H1 (cell line): Measurements from ENCODE around the gene VOPP1. TPM values are rescaled to one million over a fixed set of nuclear protein-coding genes. Genes with fewer than 3 reads are reported as not detected.

Experiments
- CTCF ChIA-PET: fragments of 300-600 bp; sonication (Branson Sonifier 250); formaldehyde crosslinking; loops from one replicate; lab custom pipeline; 2021; ENCODE audit not compliant: partially characterized antibody; lab: Charles Lee
- POLR2A ChIA-PET: fragments of 300-600 bp; sonication (Branson Sonifier 250); formaldehyde crosslinking; loops from one replicate; lab custom pipeline; 2021; ENCODE audit warnings: inconsistent platforms; ENCODE audit not compliant: partially characterized antibody; lab: Charles Lee
- DNase-seq, 2 experiments: peaks; one replicate each; pipeline versions ENCODE4 v3.0.0 to v3.0.0-alpha.2; 2010 to 2022; ENCODE audit warnings: low spot score in 2 of 2, low read depth in 1 of 2, mixed read lengths in 1 of 2
- FAIRE-seq: peaks from 2 replicates; lab custom pipeline; 2011; peaks lifted over from hg19 to GRCh38; lab: Jason Lieb, UNC
- H2AFZ ChIP-seq: 2 replicates; pipeline ENCODE4 v1.8.1; 2012; ENCODE audit warnings: low read length, inconsistent platforms
- H2AK5ac ChIP-seq: 2 replicates; pipeline ENCODE4 v1.6.1; 2013; ENCODE audit warnings: low read depth, low read length
- H2BK120ac ChIP-seq: replicated peaks from 2 replicates; pipeline ENCODE3; 2013; ENCODE audit warnings: low read depth, low read length, inconsistent platforms
- H2BK12ac ChIP-seq: 2 replicates; pipeline ENCODE4 v1.6.1; 2013; ENCODE audit warnings: low read depth, low read length
- H2BK15ac ChIP-seq: 2 replicates; pipeline ENCODE4 v1.6.1; 2013; ENCODE audit warnings: low read length
- H2BK20ac ChIP-seq: 2 replicates; pipeline ENCODE4 v1.6.1; 2013; ENCODE audit warnings: low read length
- H2BK5ac ChIP-seq: 2 replicates; pipeline ENCODE4 v1.6.1; 2013; ENCODE audit warnings: low read depth, low read length
- H3K14ac ChIP-seq: 2 replicates; pipeline ENCODE4 v1.6.1; 2013; ENCODE audit warnings: inconsistent platforms; ENCODE audit not compliant: insufficient read length
- H3K18ac ChIP-seq: 2 replicates; pipeline ENCODE4 v1.6.1; 2013; ENCODE audit warnings: low read length; ENCODE audit errors: extremely low read depth
- H3K23ac ChIP-seq: 2 replicates; pipeline ENCODE4 v1.6.1; 2013; ENCODE audit warnings: inconsistent platforms; ENCODE audit not compliant: insufficient read length
- H3K23me2 ChIP-seq: 2 replicates; pipeline ENCODE4 v1.6.1; 2013; ENCODE audit warnings: low read depth, low read length
- H3K27ac ChIP-seq: 2 replicates; pipeline ENCODE4 v1.6.1; 2011; ENCODE audit warnings: low read depth, low read length, inconsistent platforms
- H3K27me3 ChIP-seq, 4 experiments: replicated peaks in 1 of 4; 1 replicate in 1 of 4; 2 replicates in 3 of 4; pipeline versions ENCODE4 v1.6.1 to v1.8.1; 2011 to 2013; ENCODE audit warnings: low read length in 3 of 4, mild to moderate bottlenecking in 3 of 4, inconsistent platforms in 2 of 4, mixed read lengths in 2 of 4, moderate library complexity in 1 of 4; ENCODE audit not compliant: control insufficient read depth in 3 of 4, insufficient read depth in 3 of 4; ENCODE audit errors: extremely low read depth in 1 of 4
- H3K36me3 ChIP-seq, 4 experiments: 2 replicates each; pipeline versions ENCODE4 v1.6.1 to v1.8.1; 2011 to 2013; ENCODE audit warnings: mild to moderate bottlenecking in 4 of 4, low read length in 3 of 4, moderate library complexity in 2 of 4, control low read depth in 1 of 4, inconsistent platforms in 1 of 4; ENCODE audit not compliant: insufficient read depth in 4 of 4, control insufficient read depth in 2 of 4
- H3K4ac ChIP-seq: replicated peaks from 2 replicates; pipeline ENCODE3; 2013; ENCODE audit warnings: low read length, low read depth, mixed read lengths, inconsistent platforms; ENCODE audit not compliant: insufficient read length
- H3K4me1 ChIP-seq, 4 experiments: replicated peaks in 1 of 4; 1 replicate in 1 of 4; 2 replicates in 3 of 4; pipeline versions ENCODE4 v1.6.1 to v1.8.1; 2011 to 2013; ENCODE audit warnings: low read length in 3 of 4, inconsistent platforms in 2 of 4, mixed read lengths in 1 of 4; ENCODE audit not compliant: insufficient read depth in 4 of 4, control insufficient read depth in 3 of 4
- H3K4me2 ChIP-seq, 2 experiments: 2 replicates each; pipeline versions ENCODE4 v1.6.1 to v1.8.1; 2011 to 2013; ENCODE audit warnings: low read depth in 2 of 2, low read length in 2 of 2, control low read depth in 1 of 2, inconsistent platforms in 1 of 2, mild to moderate bottlenecking in 1 of 2; ENCODE audit not compliant: insufficient read depth in 1 of 2
- H3K4me3 ChIP-seq, 4 experiments: fragments of 200-600, 300-600 bp in 1 of 4; sonication (generic), shearing (Covaris generic), sonication (Bioruptor Twin) in 1 of 4; 2 replicates each; pipeline versions ENCODE4 v1.5.1 to v1.8.1; 2011 to 2016; ENCODE audit warnings: low read length in 4 of 4, low read depth in 3 of 4, control low read depth in 2 of 4, inconsistent platforms in 2 of 4, mild to moderate bottlenecking in 2 of 4, mixed read lengths in 1 of 4, moderate library complexity in 1 of 4; ENCODE audit not compliant: insufficient read depth in 2 of 4; ENCODE audit errors: extremely low read depth in 1 of 4
- H3K56ac ChIP-seq: replicated peaks from 2 replicates; pipeline ENCODE3; 2013; ENCODE audit warnings: low read depth, mild to moderate bottlenecking, mixed read lengths, low read length, inconsistent platforms; ENCODE audit not compliant: insufficient read length
- H3K79me1 ChIP-seq: 2 replicates; pipeline ENCODE4 v1.6.1; 2013; ENCODE audit warnings: low read depth, low read length, control low read depth
- H3K79me2 ChIP-seq, 2 experiments: 2 replicates each; pipeline versions ENCODE4 v1.6.1 to v1.8.1; 2012 to 2013; ENCODE audit warnings: low read length in 2 of 2, mild to moderate bottlenecking in 2 of 2, inconsistent platforms in 1 of 2; ENCODE audit not compliant: insufficient read depth in 2 of 2, control insufficient read depth in 1 of 2
- H3K9ac ChIP-seq, 4 experiments: replicated peaks in 1 of 4; 1 replicate in 1 of 4; 2 replicates in 3 of 4; pipeline versions ENCODE4 v1.6.1 to v1.8.1; 2011 to 2013; ENCODE audit warnings: low read depth in 3 of 4, low read length in 3 of 4, control low read depth in 2 of 4, mild to moderate bottlenecking in 2 of 4, moderate library complexity in 2 of 4, inconsistent platforms in 1 of 4; ENCODE audit errors: extremely low read depth in 1 of 4
- H3K9me3 ChIP-seq, 2 experiments: 2 replicates each; pipeline versions ENCODE4 v1.6.1 to v1.8.1; 2012 to 2013; ENCODE audit warnings: mild to moderate bottlenecking in 2 of 2, moderate library complexity in 2 of 2, control low read depth in 1 of 2, inconsistent platforms in 1 of 2, low read depth in 1 of 2, low read length in 1 of 2, mixed read lengths in 1 of 2; ENCODE audit not compliant: insufficient read depth in 2 of 2
- H4K20me1 ChIP-seq, 2 experiments: replicated peaks in 1 of 2; 2 replicates each; pipeline versions ENCODE3 to v1.8.1; 2011 to 2013; ENCODE audit warnings: inconsistent platforms in 2 of 2, low read length in 2 of 2, mild to moderate bottlenecking in 1 of 2; ENCODE audit not compliant: insufficient read depth in 2 of 2, control insufficient read depth in 1 of 2
- H4K5ac ChIP-seq: 2 replicates; pipeline ENCODE4 v1.6.1; 2013; ENCODE audit warnings: low read length, low read depth, mixed read lengths, inconsistent platforms; ENCODE audit not compliant: insufficient read length
- H4K8ac ChIP-seq: 2 replicates; pipeline ENCODE4 v1.8.0; 2013; ENCODE audit warnings: mild to moderate bottlenecking, moderate library complexity, low read length, inconsistent platforms; ENCODE audit not compliant: insufficient read depth; ENCODE audit errors: extremely low read depth
- H4K91ac ChIP-seq: replicated peaks from 2 replicates; pipeline ENCODE3; 2013; ENCODE audit warnings: low read length, mixed read lengths, inconsistent platforms; ENCODE audit not compliant: insufficient read length
- ATF3 ChIP-seq: IDR thresholded peaks from 2 replicates; pipeline ENCODE4 v1.6.1; 2011; ENCODE audit warnings: low read depth, mild to moderate bottlenecking, low read length; ENCODE audit not compliant: insufficient read depth
- EGR1 ChIP-seq: IDR thresholded peaks from 2 replicates; pipeline ENCODE4 v1.6.1; 2011; ENCODE audit warnings: low read depth, low read length, borderline replicate concordance
- EP300 ChIP-seq, 2 experiments: IDR thresholded peaks; 1 replicate in 1 of 2; 2 replicates in 1 of 2; pipeline ENCODE4 v1.6.1; 2011 to 2012; ENCODE audit warnings: low read depth in 2 of 2, low read length in 2 of 2, mild to moderate bottlenecking in 2 of 2, borderline replicate concordance in 1 of 2, inconsistent platforms in 1 of 2, moderate library complexity in 1 of 2
- GABPA ChIP-seq: IDR thresholded peaks from 2 replicates; pipeline ENCODE4 v1.6.1; 2011; ENCODE audit warnings: mild to moderate bottlenecking, low read length, moderate library complexity, borderline replicate concordance; ENCODE audit not compliant: insufficient read depth
- HDAC2 ChIP-seq, 2 experiments: fragments of 300-600 bp in 1 of 2; sonication (generic) in 1 of 2; IDR thresholded peaks; 2 replicates each; pipeline ENCODE4 v1.6.1; 2011 to 2012; ENCODE audit warnings: low read depth in 2 of 2, low read length in 2 of 2, mild to moderate bottlenecking in 2 of 2, moderate library complexity in 2 of 2, borderline replicate concordance in 1 of 2, inconsistent platforms in 1 of 2
- KDM4A ChIP-seq: IDR thresholded peaks from one replicate; pipeline ENCODE4 v1.7.1; 2012; ENCODE audit warnings: low read depth, mild to moderate bottlenecking, moderate library complexity, low read length, inconsistent platforms; ENCODE audit not compliant: severe bottlenecking
- POLR2A ChIP-seq, 2 experiments: IDR thresholded peaks; 1 replicate in 1 of 2; 2 replicates in 1 of 2; pipeline ENCODE4 v1.6.1; 2011; ENCODE audit warnings: low read depth in 2 of 2, low read length in 2 of 2, mild to moderate bottlenecking in 2 of 2; ENCODE audit errors: control extremely low read depth in 1 of 2
- WGBS, 2 experiments: shearing (Covaris generic) in 1 of 2; methylation state at CpG; one replicate each; pipeline versions ENCODE4 v1.1.6 to v1.1.7; 2013 to 2015; ENCODE audit warnings: low lambda C conversion rate in 2 of 2, mixed read lengths in 2 of 2, inconsistent platforms in 1 of 2, low coverage in 1 of 2, missing lambda C conversion rate in 1 of 2; ENCODE audit not compliant: insufficient replicate concordance in 2 of 2, insufficient coverage in 1 of 2, insufficient read length in 1 of 2; ENCODE audit errors: extremely low coverage in 1 of 2, missing lambda C conversion rate in 1 of 2; 5-methylcytosine and 5-hydroxymethylcytosine counted together
- polyA plus RNA-seq, 7 experiments: library from polyadenylated mRNA; depleted of rRNA in 3 of 7; stranded (reverse) in 5 of 7; unstranded in 2 of 7; fragments of >200 nt in 5 of 7; fragments of 200-250 nt in 2 of 7; gene quantifications; 1 replicate in 5 of 7; 2 replicates in 1 of 7; 4 replicates in 1 of 7; pipeline versions ENCODE4 v1.2.1 to v1.2.3, GENCODE V29; 2011 to 2013; ENCODE audit warnings: missing spikeins in 2 of 7, mixed read lengths in 2 of 7
- total RNA-seq: library from RNA; stranded (reverse); fragmentation: NEBNext Ultra II Directional; extraction: Animal tissue kit (Norgen Biotek cat#: 25700); gene quantifications from 2 replicates; pipeline ENCODE4 v1.2.1, GENCODE V29; 2021

The VOPP1 gene
- total and polyA plus RNA-seq, 2 of the 8 experiments (the other 6 are each of a cell fraction or from before 2014, with no cell fraction given), result 44.7 to 83.0 TPM

GRCh38 chr7:55437375-55437774, 134.9 kb downstream of the VOPP1 start:
- Histone ChIP-seq H2BK5ac (no peak overlapping the region), H3K36me3 (no peaks in the 10 kb centered on the region), H3K27me3 (no peaks in the 10 kb centered on the region; a peak in 1 of 7 replicates), H3K23ac (no peak overlapping the region), H3K4ac (no peak overlapping the region), H3K4me3 (no peak overlapping the region), H2BK120ac (no peak overlapping the region), H4K8ac (no peak overlapping the region), H2AK5ac (no peak overlapping the region), H3K9me3 (no peaks in the 10 kb centered on the region), H4K91ac (no peak overlapping the region), H3K79me2 (no peaks in the 10 kb centered on the region), H2BK12ac (no peak overlapping the region), H2AFZ (no peak overlapping the region), H3K79me1 (no peaks in the 10 kb centered on the region), H4K20me1 (no peaks in the 10 kb centered on the region), H2BK15ac (no peak overlapping the region), H3K9ac (no peak overlapping the region), H3K14ac (no peak overlapping the region), H3K18ac (no peak overlapping the region), H3K56ac (no peak overlapping the region), H3K4me2 (no peak overlapping the region), H3K4me1 (no peaks in the 10 kb centered on the region; a peak in 1 of 7 replicates), H2BK20ac (no peak overlapping the region), H3K27ac (no peak overlapping the region), H4K5ac (no peak overlapping the region), H3K23me2 (no peaks in the 10 kb centered on the region)
- no peak for FAIRE-seq
- DNase-seq, result no peak
- CTCF ChIA-PET, result no interaction called here
- POLR2A ChIA-PET, result no interaction called here
- no peak for TF ChIP-seq EP300 (IDR thresholded peaks at IDR 0.05; ENCODE audit: borderline replicate concordance in 1 of 2, low read depth in 2 of 2, low read length in 2 of 2)
- TF ChIP-seq POLR2A (IDR thresholded peaks at IDR 0.05; ENCODE audit: control extremely low read depth in 1 of 2, low read depth in 2 of 2, low read length in 2 of 2), result no peak
- no peak for TF ChIP-seq GABPA
- TF ChIP-seq HDAC2 (IDR thresholded peaks at IDR 0.05; ENCODE audit: borderline replicate concordance in 1 of 2, low read depth in 2 of 2, low read length in 2 of 2), result no peak
- no peak for TF ChIP-seq KDM4A
- no peak for TF ChIP-seq EGR1
- TF ChIP-seq ATF3, result no peak
- 70% methylated on average over 1 of the region's 1 CpG; no CpG with 5 or more reads in 1 of the 2 experiments for WGBS, 2 experiments
